Lower lobe of right lung (tissue), 2 donors: ENCODE measurements around the gene OR2A42. TPM values are rescaled to one million over a fixed set of nuclear protein-coding genes. Genes with fewer than 3 reads are reported as not detected.
"Not testable (repeated sequence)": the region's sequence is repeated elsewhere in the genome, so short reads cannot be mapped to it uniquely, and the experiment has no call there.

Experiments
- ATAC-seq, 2 donors: fragments of 200-7000 bp; cut with Tn5 transposase; one replicate each; pipeline ENCODE4 v1.9.1; 2020 to 2022; ENCODE audit warnings: mild to moderate bottlenecking in 2 of 2, moderate library complexity in 2 of 2
- DNase-seq: peaks from one replicate; pipeline ENCODE4 v3.0.0-alpha.2; 2020
- H3K27ac ChIP-seq: fragments of 200-600 bp; one replicate; pipeline ENCODE4 v1.8.0; 2022
- H3K27me3 ChIP-seq: fragments of 200-600 bp; one replicate; pipeline ENCODE4 v1.8.0; 2022; ENCODE audit warnings: low read depth
- H3K36me3 ChIP-seq: fragments of 200-600 bp; one replicate; pipeline ENCODE4 v1.8.0; 2022; ENCODE audit warnings: mild to moderate bottlenecking
- H3K4me1 ChIP-seq: fragments of 200-600 bp; one replicate; pipeline ENCODE4 v1.8.0; 2022
- H3K4me3 ChIP-seq: fragments of 200-600 bp; one replicate; pipeline ENCODE4 v1.8.0; 2022; ENCODE audit warnings: mild to moderate bottlenecking
- H3K9me3 ChIP-seq: fragments of 200-600 bp; one replicate; pipeline ENCODE4 v1.8.0; 2022
- intact Hi-C: fragments of 100-400 bp; cut with DNase I; formaldehyde crosslinking; loops from one replicate; pipeline ENCODE4 v1.11.0; 2022
- total RNA-seq: library from RNA; stranded (reverse); fragmentation: NEBNext Ultra II Directional; extraction: Animal tissue kit (Norgen Biotek cat#: 25700); gene quantifications from one replicate; pipeline ENCODE4 v1.2.1, GENCODE V29; 2021
- donor health status: DM: no; HTN: yes; CAD: no; lungs with severe emphysema.

The OR2A42 gene
- total RNA-seq, 1 donor from 2014 or later, result not detected

DNA sequence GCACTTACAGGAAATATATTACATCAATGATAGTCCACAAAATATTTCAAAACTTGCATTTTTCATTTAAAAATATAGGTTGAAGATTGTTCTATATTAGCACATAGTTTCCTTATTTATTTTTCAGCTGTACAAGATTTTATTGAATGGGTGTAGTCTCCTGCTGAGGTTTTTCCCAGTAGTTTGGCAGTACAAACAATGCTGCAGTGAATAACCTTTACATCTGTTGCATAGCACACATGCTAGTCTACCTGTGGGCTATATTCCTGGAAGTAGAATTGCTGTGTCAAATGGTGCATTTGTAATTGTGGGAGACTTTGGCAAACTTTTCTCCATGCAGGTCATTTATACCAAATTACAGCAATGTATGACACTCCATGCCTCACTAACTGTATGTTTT lies 18.9 kb downstream of the OR2A42 start:
- H3K27ac ChIP-seq, ATAC-seq, H3K9me3 ChIP-seq, intact Hi-C loops, H3K4me3 ChIP-seq, H3K4me1 ChIP-seq, DNase-seq, H3K27me3 ChIP-seq, H3K36me3 ChIP-seq: not testable (repeated sequence)

DNA sequence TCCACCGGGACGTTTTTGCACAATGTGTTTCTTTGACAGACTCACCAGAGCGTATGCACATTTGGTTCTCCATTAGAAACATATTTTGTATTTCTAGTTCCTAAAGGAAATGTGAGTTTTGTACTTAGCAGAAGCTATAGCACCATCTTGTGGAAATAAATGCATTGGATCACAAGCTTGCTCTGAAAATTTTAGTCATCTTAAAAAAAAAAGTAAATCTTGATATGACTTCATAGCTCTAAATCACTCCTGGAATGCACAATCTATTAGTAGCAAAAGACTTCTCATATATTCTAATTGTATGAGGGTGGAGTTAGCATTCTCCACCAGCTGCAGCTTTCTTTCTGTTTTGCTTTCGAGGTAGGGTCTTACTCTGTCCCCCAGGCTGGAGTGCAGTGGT lies 20.3 kb downstream of the OR2A42 start:
- H3K27ac ChIP-seq, H3K36me3 ChIP-seq, H3K27me3 ChIP-seq, H3K4me3 ChIP-seq, intact Hi-C loops, H3K9me3 ChIP-seq, H3K4me1 ChIP-seq, DNase-seq: not testable (repeated sequence)
- peak; percentile 38 to 48 for ATAC-seq

DNA sequence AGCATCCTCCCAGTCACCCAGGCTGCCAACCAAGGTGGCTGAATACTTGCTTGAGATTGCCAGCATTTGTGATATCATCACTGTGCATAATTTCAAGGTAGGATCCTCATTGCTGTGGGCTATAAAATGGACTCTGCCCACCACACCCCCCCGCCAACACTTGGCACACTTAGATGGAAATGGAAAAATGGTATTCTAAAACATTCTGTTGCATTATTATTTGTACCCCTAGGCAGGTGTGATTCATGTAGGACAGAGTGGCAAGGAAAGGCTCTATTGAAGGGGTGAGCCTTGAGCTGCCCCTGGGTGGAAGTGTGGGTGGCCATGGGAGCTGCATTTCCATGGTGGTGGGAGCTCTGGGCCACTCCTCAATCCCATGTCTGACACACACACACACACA lies 20.8 kb downstream of the OR2A42 start:
- DNase-seq, H3K36me3 ChIP-seq, H3K9me3 ChIP-seq, intact Hi-C loops, H3K27me3 ChIP-seq, H3K4me1 ChIP-seq, H3K4me3 ChIP-seq, H3K27ac ChIP-seq: not testable (repeated sequence)
- peak in 1 of 2 donors; percentile 7 for ATAC-seq

DNA sequence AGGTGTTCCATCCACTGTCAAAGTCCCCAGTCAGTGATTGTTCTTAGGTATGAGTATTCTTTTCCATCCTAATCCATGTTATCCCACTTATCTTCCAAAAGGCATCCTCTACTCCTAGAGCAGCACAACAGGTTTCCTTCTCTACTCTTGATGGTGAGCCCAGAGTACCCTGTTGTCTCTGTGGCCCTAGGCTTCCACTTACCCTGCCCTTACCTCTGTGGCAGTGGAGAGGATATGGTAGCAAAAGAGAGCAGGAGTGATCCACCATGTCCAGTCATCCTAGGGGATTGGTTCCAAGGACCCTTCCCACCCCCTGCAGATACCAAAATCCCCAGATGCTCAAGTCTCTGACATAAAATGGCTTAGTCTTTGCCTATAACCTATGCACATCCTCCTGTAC lies 22.2 kb downstream of the OR2A42 start:
- H3K4me3 ChIP-seq, DNase-seq, H3K9me3 ChIP-seq, H3K27ac ChIP-seq, H3K4me1 ChIP-seq, H3K36me3 ChIP-seq, intact Hi-C loops, H3K27me3 ChIP-seq: not testable (repeated sequence)
- peak; percentile 28 to 40 for ATAC-seq

DNA sequence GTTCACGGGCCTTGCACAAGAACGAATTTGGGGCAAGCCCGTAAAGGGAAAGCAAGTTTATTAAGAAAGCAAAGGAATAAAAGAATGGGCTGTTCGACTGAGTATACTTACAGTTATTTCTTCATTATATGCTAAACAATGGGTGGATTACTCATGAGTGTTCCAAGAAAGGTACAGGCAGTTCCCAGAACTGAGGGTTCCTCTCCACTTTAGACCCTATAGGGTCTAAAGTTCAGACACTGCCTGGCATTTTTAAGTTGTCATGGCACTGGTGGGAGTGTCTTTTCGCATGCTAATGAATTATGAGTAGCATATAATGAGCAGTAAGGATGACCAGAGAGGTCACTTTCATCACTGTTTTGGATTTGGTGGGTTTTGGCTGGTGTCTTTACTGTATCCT lies 34.1 kb downstream of the OR2A42 start:
- H3K27ac ChIP-seq, H3K4me1 ChIP-seq, intact Hi-C loops, H3K27me3 ChIP-seq, DNase-seq, H3K9me3 ChIP-seq, H3K4me3 ChIP-seq, H3K36me3 ChIP-seq: not testable (repeated sequence)
- peak; percentile 9 to 56 for ATAC-seq

DNA sequence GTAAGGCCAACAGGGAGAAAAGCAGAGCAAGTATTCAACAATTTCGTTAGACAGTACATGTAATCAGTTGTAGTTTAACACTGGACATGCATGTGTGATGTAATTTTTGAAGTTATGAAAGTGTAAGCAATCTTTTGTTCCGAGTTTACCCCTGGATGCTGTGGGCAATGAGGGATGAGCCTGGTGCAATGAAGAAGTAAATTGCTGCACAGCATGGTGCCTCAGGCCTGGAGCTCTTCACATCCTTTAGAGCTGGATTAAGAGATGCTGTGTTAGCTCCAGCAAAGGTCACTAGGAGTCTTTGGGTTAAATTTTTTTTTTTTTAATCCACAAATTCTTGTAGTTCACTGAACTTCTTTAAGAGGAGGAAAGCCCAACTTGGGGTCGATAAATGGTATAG lies 36.3 kb downstream of the OR2A42 start:
- intact Hi-C loops, H3K27ac ChIP-seq, H3K36me3 ChIP-seq, DNase-seq, H3K9me3 ChIP-seq, H3K4me3 ChIP-seq, H3K4me1 ChIP-seq, H3K27me3 ChIP-seq: not testable (repeated sequence)
- peak in 1 of 2 donors; percentile 31 for ATAC-seq

DNA sequence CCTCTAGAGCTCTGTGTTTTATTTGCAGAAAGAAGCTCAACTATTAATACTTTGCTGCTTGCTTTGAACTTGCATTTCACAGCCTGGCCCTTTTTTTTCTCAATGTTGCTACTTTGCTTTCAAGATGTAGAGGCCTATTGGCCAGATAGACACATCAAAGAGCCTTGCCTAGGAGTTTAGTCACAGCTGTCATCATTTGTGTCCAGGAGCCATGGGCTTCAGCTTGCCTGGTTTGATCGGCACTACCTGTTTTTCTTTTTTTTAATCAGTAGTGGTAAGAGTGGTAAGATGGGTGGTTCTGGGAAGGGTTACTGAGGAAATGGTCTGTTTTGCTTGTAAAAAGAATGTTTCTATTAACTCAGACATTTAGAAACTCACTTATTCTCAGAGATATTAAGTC lies 37.4 kb downstream of the OR2A42 start:
- intact Hi-C loops, H3K4me3 ChIP-seq, DNase-seq, H3K4me1 ChIP-seq, H3K27ac ChIP-seq, ATAC-seq, H3K36me3 ChIP-seq, H3K27me3 ChIP-seq, H3K9me3 ChIP-seq: not testable (repeated sequence)

DNA sequence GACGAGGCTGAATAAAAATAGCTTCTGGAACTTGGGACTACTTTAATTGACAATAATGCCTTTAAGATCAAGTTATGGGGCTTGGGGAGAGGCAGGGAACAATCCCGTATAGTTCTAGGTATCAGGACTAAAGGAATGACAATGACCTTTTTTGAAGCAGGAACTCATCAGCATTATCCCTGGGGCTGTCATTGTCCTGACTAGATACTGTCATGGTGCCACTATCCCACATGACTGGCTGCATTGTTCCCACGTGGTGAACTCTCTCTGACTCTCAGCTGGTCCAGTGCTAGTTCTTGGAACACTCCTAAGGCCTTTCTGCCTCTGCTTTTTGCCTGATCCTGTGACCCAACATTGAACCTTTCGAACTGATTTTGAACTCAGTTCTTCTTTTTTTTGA lies 40.5 kb downstream of the OR2A42 start:
- H3K4me3 ChIP-seq, ATAC-seq, H3K36me3 ChIP-seq, DNase-seq, H3K27ac ChIP-seq, H3K27me3 ChIP-seq, H3K4me1 ChIP-seq, H3K9me3 ChIP-seq, intact Hi-C loops: not testable (repeated sequence)

DNA sequence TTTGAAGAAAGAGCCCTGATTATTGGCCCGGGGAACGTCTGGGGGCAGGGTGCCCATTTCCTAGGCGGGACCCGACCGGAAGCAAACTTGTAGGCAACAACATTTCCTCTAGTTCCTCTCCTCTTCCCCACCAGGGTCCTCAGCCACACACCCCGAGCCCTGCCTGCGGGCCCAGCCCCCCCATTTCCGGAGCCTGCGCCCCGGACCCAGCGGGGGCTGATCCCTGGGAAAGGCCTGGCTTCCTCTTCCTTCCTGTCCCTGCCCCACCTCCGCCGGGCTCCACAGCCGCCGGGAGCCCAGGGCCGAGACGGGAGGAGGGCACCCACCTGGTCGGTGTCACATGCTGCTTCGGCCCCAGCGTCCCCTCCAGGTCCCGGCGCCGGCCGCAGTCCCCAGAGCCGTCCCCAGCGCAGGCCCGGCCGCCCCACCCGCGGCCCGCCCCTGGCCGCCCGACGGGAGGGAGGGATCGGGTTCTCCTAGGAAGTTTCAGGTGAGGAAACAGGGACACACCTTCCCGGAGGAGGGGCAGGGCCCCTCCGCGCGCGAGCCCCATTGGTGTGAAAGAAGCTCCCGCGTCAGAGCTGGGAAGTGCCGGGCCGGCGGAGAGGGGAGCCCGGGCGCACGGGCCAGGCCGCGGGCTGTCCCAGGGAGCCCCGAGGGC lies 44.1 kb downstream of the OR2A42 start, which contains the start of gene ARHGEF35:
ARHGEF35 (minus strand) TSS at position 622 of the 661 bp plus-strand sequence. CDS start 7,450 bp downstream, outside the sequence.
- ATAC-seq, result peak; percentile 96 to 97
- H3K27me3 ChIP-seq, DNase-seq, intact Hi-C loops, H3K9me3 ChIP-seq, H3K4me3 ChIP-seq, H3K36me3 ChIP-seq, H3K4me1 ChIP-seq, H3K27ac ChIP-seq: not testable (repeated sequence)

DNA sequence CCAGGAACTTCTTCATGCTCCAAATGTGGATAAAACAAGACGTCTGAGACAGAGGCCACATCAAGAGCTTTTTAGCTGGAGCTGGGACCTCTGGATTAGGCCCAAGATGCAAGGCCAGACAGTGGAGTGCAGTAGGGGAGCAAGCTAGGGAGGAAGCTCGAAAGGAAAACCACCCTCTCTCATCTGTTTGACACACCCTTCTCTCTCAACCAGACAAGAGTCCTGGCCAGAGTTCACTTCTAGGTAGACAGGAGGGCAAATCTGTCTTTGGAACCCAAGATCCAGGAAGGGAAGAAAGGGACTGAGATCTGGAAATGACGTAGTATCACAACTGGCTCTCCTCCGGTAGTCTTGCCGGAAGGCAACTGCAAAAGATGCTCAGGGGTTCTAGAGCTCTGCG lies 45.0 kb downstream of the OR2A42 start:
- ATAC-seq, H3K4me1 ChIP-seq, DNase-seq, H3K27me3 ChIP-seq, intact Hi-C loops, H3K27ac ChIP-seq, H3K36me3 ChIP-seq, H3K9me3 ChIP-seq, H3K4me3 ChIP-seq: not testable (repeated sequence)

DNA sequence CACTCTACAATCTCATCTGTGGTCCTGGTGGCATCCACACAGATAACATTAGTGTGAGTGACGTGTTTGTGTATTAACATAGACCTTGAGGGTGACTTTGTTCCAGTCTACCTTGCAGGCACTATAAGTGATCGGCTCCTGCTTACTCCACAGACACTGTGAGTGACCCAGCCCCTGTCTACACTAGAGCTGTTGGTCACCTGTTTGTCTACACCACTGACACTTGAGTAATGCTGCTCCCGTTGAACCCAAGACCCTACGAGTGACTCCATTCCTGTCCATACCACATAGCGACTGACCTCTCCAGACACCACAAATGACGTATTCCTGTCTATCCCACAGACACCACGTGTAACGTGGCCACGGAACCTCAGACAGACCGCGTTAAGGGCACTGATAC lies 45.6 kb downstream of the OR2A42 start:
- H3K36me3 ChIP-seq, H3K27me3 ChIP-seq, H3K4me1 ChIP-seq, DNase-seq, H3K4me3 ChIP-seq, ATAC-seq, H3K27ac ChIP-seq, intact Hi-C loops, H3K9me3 ChIP-seq: not testable (repeated sequence)

DNA sequence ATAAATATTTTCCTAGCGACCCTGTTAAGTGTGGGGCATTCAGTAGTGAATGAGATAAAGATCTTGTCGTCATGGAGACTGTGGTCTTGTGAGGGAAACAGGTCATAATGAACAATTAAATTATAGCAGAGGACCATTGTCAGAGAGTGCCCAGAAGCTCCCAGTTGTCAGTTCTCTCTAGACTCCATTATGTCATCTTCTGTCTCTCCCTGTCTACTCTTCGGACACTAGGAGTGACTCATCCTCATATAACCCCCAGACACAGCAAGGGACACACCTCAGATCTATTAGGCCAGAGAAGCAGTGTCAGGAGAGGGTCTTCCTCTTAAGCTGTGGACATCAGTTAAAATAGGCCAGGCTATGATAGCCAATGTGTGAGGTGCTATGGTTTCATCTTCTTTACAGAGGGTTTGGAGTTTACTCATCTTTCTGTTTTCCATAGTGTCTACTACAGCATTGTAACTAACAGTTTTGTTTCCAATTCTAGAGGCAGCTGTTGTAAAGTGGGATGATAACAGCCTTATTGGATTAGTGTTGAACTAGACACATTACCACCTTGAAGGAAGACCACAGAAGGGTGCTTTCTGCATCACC lies 50.7 kb downstream of the OR2A42 start:
- ATAC-seq, result peak in 1 of 2 donors; percentile 41
- H3K27ac ChIP-seq, intact Hi-C loops: not testable (repeated sequence)

DNA sequence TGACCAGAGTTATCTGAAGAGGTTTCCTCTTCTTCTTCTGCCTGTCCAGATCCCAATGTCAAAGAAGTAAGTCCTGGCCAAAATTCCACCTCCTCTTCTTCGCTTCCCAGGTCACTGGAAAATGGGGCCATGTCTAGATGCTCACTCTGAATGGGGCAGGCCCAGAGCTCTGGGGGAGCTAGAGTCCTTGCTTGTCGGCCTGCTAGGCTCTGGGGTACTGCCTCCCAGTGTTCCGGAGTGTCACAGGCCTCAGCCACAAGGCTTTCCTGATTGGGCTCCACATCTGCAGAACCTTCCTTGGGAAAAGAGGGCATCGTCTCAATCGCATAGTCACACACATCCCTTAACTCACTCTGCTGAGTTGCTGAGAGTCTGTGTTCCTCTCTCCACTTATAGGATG lies 51.6 kb downstream of the OR2A42 start:
- H3K4me3 ChIP-seq, H3K27me3 ChIP-seq, H3K36me3 ChIP-seq, H3K27ac ChIP-seq, H3K9me3 ChIP-seq, H3K4me1 ChIP-seq, DNase-seq, intact Hi-C loops: not testable (repeated sequence)
- ATAC-seq, result peak in 1 of 2 donors; percentile 37

More for the DNA sequence above, 50.7 kb downstream of the OR2A42 start:
- not testable (repeated sequence) for DNase-seq, H3K36me3 ChIP-seq, H3K27me3 ChIP-seq, H3K4me3 ChIP-seq, H3K9me3 ChIP-seq, H3K4me1 ChIP-seq

DNA sequence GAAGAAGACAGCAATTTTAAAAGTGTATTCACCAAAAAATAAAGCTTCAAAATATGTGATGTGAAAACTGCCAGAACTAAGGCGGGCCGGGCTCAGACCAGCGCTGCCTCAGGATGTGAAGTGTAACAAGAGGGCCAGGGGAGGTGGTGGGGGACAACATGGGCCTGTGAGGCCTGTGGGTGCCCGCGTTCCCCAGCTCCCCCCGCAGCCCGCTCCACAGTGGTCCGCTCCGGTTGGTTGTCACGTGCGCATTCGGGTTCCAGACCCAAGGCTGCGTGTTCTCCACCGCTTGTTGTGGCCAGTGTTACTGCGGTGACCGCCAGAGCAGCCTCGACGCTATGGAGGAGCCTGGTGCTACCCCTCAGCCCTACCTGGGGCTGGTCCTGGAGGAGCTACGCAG lies 56.2 kb downstream of the OR2A42 start, which contains the start of gene CTAGE4:
CTAGE4 (plus strand) TSS at position 301 of the 400 bp plus-strand sequence; CDS start at position 339, 38 bp downstream.
- H3K36me3 ChIP-seq, ATAC-seq, H3K9me3 ChIP-seq, H3K4me3 ChIP-seq, DNase-seq, H3K27ac ChIP-seq, intact Hi-C loops, H3K4me1 ChIP-seq, H3K27me3 ChIP-seq: not testable (repeated sequence)
